K562 (cell line): Measurements from ENCODE around the gene GABRD. TPM values are rescaled to one million over a fixed set of nuclear protein-coding genes. Genes with fewer than 3 reads are reported as not detected.

ENCODE experiments used
- ARHGAP35 ChIP-seq: fragments of 450-650 bp; IDR thresholded peaks from 2 replicates; pipeline ENCODE4 v1.6.1; 2018; ENCODE audit not compliant: partially characterized antibody
- CBFA2T3 ChIP-seq: fragments of 450-650 bp; IDR thresholded peaks from 2 replicates; pipeline ENCODE4 v1.6.1; 2017
- CEBPG ChIP-seq, 3 experiments: fragments of 200-800 bp in 1 of 3; sonication (Bioruptor generic) in 1 of 3; sonication (generic) in 1 of 3; formaldehyde crosslinking in 1 of 3; IDR thresholded peaks in 2 of 3; conservative IDR thresholded peaks in 1 of 3; 2 replicates each; pipeline versions ENCODE4 v1.6.1 to v1.8.0; 2016 to 2022; ENCODE audit warnings: missing compliant biosample characterization in 2 of 3, missing genetic modification characterization in 2 of 3, mild to moderate bottlenecking in 1 of 3, missing genetic modification reagents in 1 of 3
- CREB5 ChIP-seq: fragments of 250-450 bp; sonication (Bioruptor Pico); IDR thresholded peaks from 2 replicates; pipeline ENCODE4 v1.5.0; 2020; ENCODE audit warnings: mild to moderate bottlenecking
- ELK3 ChIP-seq: fragments of 450-650 bp; formaldehyde crosslinking; IDR thresholded peaks from 2 replicates; pipeline ENCODE4 v1.4.0; 2020; ENCODE audit warnings: mild to moderate bottlenecking
- LCOR ChIP-seq: sonication (generic); formaldehyde crosslinking; IDR thresholded peaks from 2 replicates; pipeline ENCODE4 v1.8.0; 2022; ENCODE audit warnings: mild to moderate bottlenecking, missing genetic modification reagents
- MCM3 ChIP-seq: fragments of 450-650 bp; IDR thresholded peaks from 2 replicates; pipeline ENCODE4 v1.6.1; 2016
- MEF2D ChIP-seq: conservative IDR thresholded peaks from 2 replicates; pipeline ENCODE4 v1.6.1; 2016; ENCODE audit warnings: low read depth, missing genetic modification characterization, missing compliant biosample characterization
- MYC ChIP-seq, 2 experiments: fragments of 250-450 bp in 1 of 2; sonication (Bioruptor Pico) in 1 of 2; IDR thresholded peaks; 2 replicates each; pipeline versions ENCODE4 v1.5.1 to v1.6.1; 2012 to 2021; ENCODE audit warnings: low read depth in 2 of 2, borderline replicate concordance in 1 of 2, improper control_type of control experiment in 1 of 2, low read length in 1 of 2, mild to moderate bottlenecking in 1 of 2, moderate library complexity in 1 of 2
- SIRT6 ChIP-seq: IDR thresholded peaks from one replicate; pipeline ENCODE4 v1.6.1; 2012; ENCODE audit warnings: low read depth, mild to moderate bottlenecking, control low read depth, inconsistent platforms, low read length, moderate library complexity
- TBP ChIP-seq: optimal IDR thresholded peaks from 2 replicates; pipeline ENCODE3; 2011; ENCODE audit warnings: low read depth, low read length, improper control_type of control experiment
- TCF3 ChIP-seq: sonication (generic); formaldehyde crosslinking; IDR thresholded peaks from 2 replicates; pipeline ENCODE4 v1.4.0; 2020; ENCODE audit warnings: mild to moderate bottlenecking, missing genetic modification reagents
- XRCC3 ChIP-seq: fragments of 450-650 bp; IDR thresholded peaks from 2 replicates; pipeline ENCODE4 v1.6.1; 2017; ENCODE audit warnings: mild to moderate bottlenecking, moderate library complexity
- ZEB2 ChIP-seq: fragments of 450-650 bp; IDR thresholded peaks from 2 replicates; pipeline ENCODE4 v1.6.1; 2016
- ZNF354B ChIP-seq: fragments of 250-450 bp; sonication (Bioruptor Pico); IDR thresholded peaks from 2 replicates; pipeline ENCODE4 v1.4.0; 2020
- ZNF740 ChIP-seq, 3 experiments: fragments of 200-800 bp in 1 of 3; sonication (Bioruptor generic) in 1 of 3; sonication (generic) in 1 of 3; formaldehyde crosslinking in 1 of 3; IDR thresholded peaks; 2 replicates each; pipeline versions ENCODE4 v1.6.1 to v1.8.0; 2016 to 2022; ENCODE audit warnings: mild to moderate bottlenecking in 2 of 3, missing compliant biosample characterization in 2 of 3, missing genetic modification characterization in 2 of 3, missing genetic modification reagents in 1 of 3
- polyA plus RNA-seq, 8 experiments: library from polyadenylated mRNA; depleted of rRNA in 4 of 8; stranded (reverse) in 5 of 8; unstranded in 3 of 8; fragments of >200 nt; fragmentation: Nextera tagmentation in 2 of 8; fragmentation: Illumina TruSeq in 1 of 8; extraction: Ambion mirVana in 2 of 8; extraction: Trizol in 1 of 8; gene quantifications; 2 replicates each; pipeline versions ENCODE4 v1.2.1 to v1.2.3, GENCODE V29; 2011 to 2014; ENCODE audit warnings: inconsistent platforms in 1 of 8, missing spikeins in 1 of 8
- total RNA-seq, 7 experiments: library from RNA; depleted of rRNA in 6 of 7; stranded (reverse); fragments of >200 nt in 6 of 7; fragmentation: Illumina TruSeq in 2 of 7; extraction: Trizol in 2 of 7; gene quantifications; 2 replicates each; pipeline versions ENCODE4 v1.2.1 to v1.2.3, GENCODE V29; 2011 to 2021; ENCODE audit warnings: low replicate concordance in 1 of 7

The GABRD gene
- total and polyA plus RNA-seq, 9 of the 15 experiments (the other 6 are each of a cell fraction or from before 2014, with no cell fraction given) = 0.07 TPM; not detected in 8

- TF ChIP-seq TBP (no peak), ELK3 (CRISPR knock-in tag) (no peak), ZNF740 (CRISPR knock-in tag; IDR thresholded peaks at IDR 0.05) (no peak), ZNF740 (tag; IDR thresholded peaks at IDR 0.05) (no peak), CBFA2T3 (no peak), ZEB2 (peak; percentile 45; the same call in 1 of the 2 replicates), CEBPG (CRISPR knock-in tag; IDR thresholded peaks at IDR 0.05) (peak; percentile 93), CEBPG (tag; conservative IDR thresholded peaks at IDR 0.05 in 1 of 2, IDR thresholded peaks at IDR 0.05 in 1 of 2) (peak; percentile 86 to 96), ARHGAP35 (no peak), TCF3 (CRISPR knock-in tag) (no peak), CREB5 (no peak), SIRT6 (no peak), XRCC3 (no peak), MEF2D (tag) (no peak), MCM3 (no peak), MYC (IDR thresholded peaks at IDR 0.05; ENCODE audit: low read depth, low read length) (peak; percentile 60; the same call in 1 of the 2 replicates), MYC (CRISPR knock-in tag; IDR thresholded peaks at IDR 0.05; ENCODE audit: borderline replicate concordance, low read depth) (no peak), ZNF354B (CRISPR knock-in tag) (no peak), LCOR (CRISPR knock-in tag) (no peak)
These were observed 22.9 kb upstream of the GABRD start (continued) for GRCh38 chr1:1996207-1996651.
